Activated naive CD4-positive, alpha-beta T cell treated with anti-CD3 and anti-CD28 coated beads, Interleukin-2, amount 50 U/mL, for 72 hours (primary cell): ENCODE data around the gene GTF2A1. TPM values are rescaled to one million over a fixed set of nuclear protein-coding genes. Genes with fewer than 3 reads are reported as not detected.

Experiments used
- ATAC-seq, 2 donors: fragments of 150-1000 bp; cut with Tn5 transposase; 2 replicates each; pipeline ENCODE4 v1.10.0; 2021; ENCODE audit warnings: mild to moderate bottlenecking in 2 of 2, moderate library complexity in 2 of 2
- DNase-seq, 2 donors: peaks; one replicate each; pipeline ENCODE4 v3.0.0; 2021 to 2022; ENCODE audit warnings: low spot score in 2 of 2
- H3K27ac Mint-ChIP-seq, 2 donors: one replicate each; pipeline ENCODE4 v1.8.0; 2022; ENCODE audit warnings: mild to moderate bottlenecking in 2 of 2, mixed read lengths in 2 of 2
- H3K36me3 Mint-ChIP-seq, 2 donors: one replicate each; pipeline ENCODE4 v1.8.0; 2022; ENCODE audit warnings: mixed read lengths in 2 of 2
- H3K9me3 Mint-ChIP-seq, 2 donors: one replicate each; pipeline ENCODE4 v1.8.0; 2022; ENCODE audit warnings: mixed read lengths in 2 of 2
- total RNA-seq, 2 donors: library from RNA; stranded (reverse); gene quantifications; one replicate each; pipeline ENCODE4 v1.2.3, GENCODE V29; 2022

GTF2A1 gene
- total RNA-seq, 2 donors from 2014 or later: 38.7 to 57.9 TPM

- H3K27ac Mint-ChIP-seq: peak overlapping the region; percentile 89 to 92
- H3K36me3 Mint-ChIP-seq: no peaks in the 10 kb centered on the region
- peak; percentile 25 to 31 for ATAC-seq
- peak in 1 of 2 donors; percentile 29 for DNase-seq
- no peaks in the 10 kb centered on the region for H3K9me3 Mint-ChIP-seq
These were observed 51.1 kb downstream of the GTF2A1 start for GRCh38 chr14:81169711-81170103.

GRCh38 chr14:81169267-81169666 lies 51.5 kb downstream of the GTF2A1 start:
- ATAC-seq: no peak
- no peaks in the 10 kb centered on the region for H3K9me3 Mint-ChIP-seq
- H3K27ac Mint-ChIP-seq: peak overlapping the region; percentile 5 to 89
- no peak for DNase-seq
- no peaks in the 10 kb centered on the region for H3K36me3 Mint-ChIP-seq

GRCh38 chr14:81166121-81166520 lies 54.6 kb downstream of the GTF2A1 start:
- Mint-ChIP-seq H3K27ac (no peak overlapping the region), H3K36me3 (no peaks in the 10 kb centered on the region), H3K9me3 (no peaks in the 10 kb centered on the region)
- ATAC-seq (no peak), DNase-seq (no peak)

GRCh38 chr14:81165188-81165587 lies 55.6 kb downstream of the GTF2A1 start:
- DNase-seq (no peak), ATAC-seq (no peak)
- Mint-ChIP-seq H3K27ac (no peak overlapping the region), H3K9me3 (no peaks in the 10 kb centered on the region), H3K36me3 (no peaks in the 10 kb centered on the region)

- ATAC-seq: peak; percentile 100
- H3K36me3 Mint-ChIP-seq: no peaks in the 10 kb centered on the region
- peaks cover 0 to 4% of the 10 kb centered on the region in 2 donors for H3K9me3 Mint-ChIP-seq
- peak; percentile 72 to 73 for DNase-seq
- H3K27ac Mint-ChIP-seq: peak overlapping the region in 1 of 2 donors; percentile 46
These were observed 56.5 kb downstream of the GTF2A1 start for GRCh38 chr14:81164167-81164774.

- Mint-ChIP-seq H3K9me3 (peaks cover 0 to 4% of the 10 kb centered on the region in 2 donors), H3K27ac (no peak overlapping the region), H3K36me3 (no peaks in the 10 kb centered on the region)
- DNase-seq: no peak
- ATAC-seq: no peak
These were observed 57.8 kb downstream of the GTF2A1 start for GRCh38 chr14:81162941-81163340.

GRCh38 chr14:81161749-81162148 lies 59.0 kb downstream of the GTF2A1 start:
- Mint-ChIP-seq H3K9me3 (peaks cover 0 to 4% of the 10 kb centered on the region in 2 donors), H3K36me3 (no peaks in the 10 kb centered on the region), H3K27ac (no peak overlapping the region)
- DNase-seq: no peak
- no peak for ATAC-seq

- H3K27ac Mint-ChIP-seq: no peak overlapping the region
- DNase-seq: no peak
- ATAC-seq: no peak
- H3K36me3 Mint-ChIP-seq: no peaks in the 10 kb centered on the region
- peaks cover 0 to 4% of the 10 kb centered on the region in 2 donors for H3K9me3 Mint-ChIP-seq
These were observed 59.7 kb downstream of the GTF2A1 start for GRCh38 chr14:81161088-81161487.

- Mint-ChIP-seq H3K9me3 (peaks cover 0 to 10% of the 10 kb centered on the region in 2 donors), H3K36me3 (peaks cover 0 to 7% of the 10 kb centered on the region in 2 donors), H3K27ac (no peak overlapping the region)
- DNase-seq (no peak), ATAC-seq (no peak)
These were observed 63.3 kb downstream of the GTF2A1 start for GRCh38 chr14:81157431-81157830.

GRCh38 chr14:81153187-81153586 lies 67.6 kb downstream of the GTF2A1 start:
- peak overlapping the region in 1 of 2 donors; percentile 41 for H3K27ac Mint-ChIP-seq
- DNase-seq (no peak), ATAC-seq (peak; percentile 97 to 99)
- peaks cover 0 to 7% of the 10 kb centered on the region in 2 donors for H3K36me3 Mint-ChIP-seq
- peaks cover 0 to 6% of the 10 kb centered on the region in 2 donors for H3K9me3 Mint-ChIP-seq

- ATAC-seq: no peak
- DNase-seq: no peak
- Mint-ChIP-seq H3K9me3 (peaks cover 3 to 4% of the 10 kb centered on the region in 2 donors), H3K36me3 (peaks cover 0 to 5% of the 10 kb centered on the region in 2 donors), H3K27ac (no peak overlapping the region)
These were observed 72.1 kb downstream of the GTF2A1 start for GRCh38 chr14:81148635-81149034.

- DNase-seq (no peak), ATAC-seq (peak in 1 of 2 donors; percentile 26)
- H3K36me3 Mint-ChIP-seq: peaks cover 0 to 8% of the 10 kb centered on the region in 2 donors
- peaks cover 7 to 8% of the 10 kb centered on the region in 2 donors for H3K9me3 Mint-ChIP-seq
- H3K27ac Mint-ChIP-seq: no peak overlapping the region
These were observed 73.4 kb downstream of the GTF2A1 start for GRCh38 chr14:81147140-81147897.

- H3K9me3 Mint-ChIP-seq: peaks cover 7 to 8% of the 10 kb centered on the region in 2 donors
These were observed 75.7 kb downstream of the GTF2A1 start for GRCh38 chr14:81144824-81145603.

GRCh38 chr14:81143793-81144192 lies 77.0 kb downstream of the GTF2A1 start:
- ATAC-seq: no peak
- Mint-ChIP-seq H3K27ac (no peak overlapping the region), H3K9me3 (peaks cover 7 to 8% of the 10 kb centered on the region in 2 donors), H3K36me3 (peaks cover 0 to 8% of the 10 kb centered on the region in 2 donors)
- no peak for DNase-seq

More at GRCh38 chr14:81144824-81145603, 75.7 kb downstream of the GTF2A1 start:
- Mint-ChIP-seq H3K36me3 (peaks cover 0 to 8% of the 10 kb centered on the region in 2 donors), H3K27ac (no peak overlapping the region)
- ATAC-seq (no peak), DNase-seq (no peak)

GRCh38 chr14:81141426-81141825 lies 79.3 kb downstream of the GTF2A1 start:
- Mint-ChIP-seq H3K36me3 (peaks cover 0 to 8% of the 10 kb centered on the region in 2 donors), H3K27ac (no peak overlapping the region), H3K9me3 (peaks cover 7 to 8% of the 10 kb centered on the region in 2 donors)
- DNase-seq: no peak
- ATAC-seq: no peak

GRCh38 chr14:81138429-81138828 lies 82.3 kb downstream of the GTF2A1 start:
- DNase-seq (no peak), ATAC-seq (no peak)
- Mint-ChIP-seq H3K27ac (no peak overlapping the region), H3K9me3 (peaks cover under 1 to 3% of the 10 kb centered on the region in 2 donors), H3K36me3 (peaks cover 0 to 5% of the 10 kb centered on the region in 2 donors)

- Mint-ChIP-seq H3K9me3 (no peaks in the 10 kb centered on the region), H3K36me3 (peaks cover 0 to 4% of the 10 kb centered on the region in 2 donors), H3K27ac (no peak overlapping the region)
- DNase-seq: no peak
- ATAC-seq: no peak
These were observed 83.4 kb downstream of the GTF2A1 start for GRCh38 chr14:81137316-81137715.
